Stimulated activated CD8-positive, alpha-beta memory T cell treated with anti-CD3 and anti-CD28 coated beads, Interleukin-2, amount 100 ng/mL, for 48 hours (primary cell): Measurements from ENCODE around the gene NANS.

Experiments used
- DNase-seq, 2 donors: peaks; one replicate each; pipeline ENCODE4 v3.0.0-alpha.2; 2020; ENCODE audit warnings: low read depth in 2 of 2

Gene NANS

GRCh38 chr9:98038958-98039357, 17.6 kb upstream of the NANS start:
- DNase-seq = no peak

GRCh38 chr9:98039607-98040017, 16.9 kb upstream of the NANS start:
- no peak for DNase-seq

GRCh38 chr9:98040212-98040611, 16.3 kb upstream of the NANS start:
- no peak for DNase-seq

GRCh38 chr9:98043915-98044314, 12.6 kb upstream of the NANS start:
- no peak for DNase-seq

- no peak for DNase-seq
These were observed 11.0 kb upstream of the NANS start for GRCh38 chr9:98045234-98046179.

GRCh38 chr9:98046180-98046543, 10.4 kb upstream of the NANS start:
- DNase-seq = no peak

- no peak for DNase-seq
These were observed 9.5 kb upstream of the NANS start for GRCh38 chr9:98047002-98047401.

GRCh38 chr9:98049288-98050072, 7.1 kb upstream of the NANS start:
- no peak for DNase-seq

GRCh38 chr9:98050351-98050750, 6.2 kb upstream of the NANS start:
- no peak for DNase-seq

- DNase-seq = no peak
These were observed 2.1 kb upstream of the NANS start for GRCh38 chr9:98054376-98054951.

GRCh38 chr9:98057138-98057799, 737 bp downstream of the NANS start:
- DNase-seq = no peak

- DNase-seq = no peak
These were observed 5.6 kb downstream of the NANS start for GRCh38 chr9:98062161-98062560.

- DNase-seq = no peak
These were observed 8.3 kb downstream of the NANS start for GRCh38 chr9:98064623-98065392.

- no peak for DNase-seq
These were observed 9.7 kb downstream of the NANS start for GRCh38 chr9:98066235-98066634.

- DNase-seq = no peak
These were observed 10.7 kb downstream of the NANS start for GRCh38 chr9:98067184-98067583.

GRCh38 chr9:98069551-98069950, 13.0 kb downstream of the NANS start:
- no peak for DNase-seq

- no peak for DNase-seq
These were observed 14.2 kb downstream of the NANS start for GRCh38 chr9:98070704-98071103.

GRCh38 chr9:98071737-98072136, 15.2 kb downstream of the NANS start:
- no peak for DNase-seq

GRCh38 chr9:98074115-98074990, 17.8 kb downstream of the NANS start:
- peak; percentile 30 to 58 for DNase-seq

GRCh38 chr9:98075332-98075805, 18.8 kb downstream of the NANS start:
- DNase-seq = no peak
